H1 (cell line): ENCODE data around the gene PEAK1. TPM values are rescaled to one million over a fixed set of nuclear protein-coding genes. Genes with fewer than 3 reads are reported as not detected.

Experiments used
- CHD7 ChIP-seq: fragments of 300-600 bp; sonication (generic); IDR thresholded peaks from 2 replicates; pipeline ENCODE4 v1.7.1; 2012; ENCODE audit warnings: low read length, moderate library complexity, mild to moderate bottlenecking, inconsistent platforms; ENCODE audit not compliant: insufficient replicate concordance
- JUN ChIP-seq: IDR thresholded peaks from 2 replicates; pipeline ENCODE4 v1.6.1; 2011; ENCODE audit warnings: low read depth, mild to moderate bottlenecking, improper control_type of control experiment, low read length
- RBBP5 ChIP-seq: IDR thresholded peaks from 2 replicates; pipeline ENCODE4 v1.7.1; 2012; ENCODE audit warnings: low read depth, mild to moderate bottlenecking, inconsistent platforms, low read length, moderate library complexity, borderline replicate concordance
- SIRT6 ChIP-seq: IDR thresholded peaks from one replicate; pipeline ENCODE4 v1.7.1; 2012; ENCODE audit warnings: low read length, inconsistent platforms
- SP2 ChIP-seq: IDR thresholded peaks from 2 replicates; pipeline ENCODE4 v1.6.1; 2012; ENCODE audit warnings: mild to moderate bottlenecking, low read length, inconsistent platforms
- SP4 ChIP-seq: IDR thresholded peaks from 2 replicates; pipeline ENCODE4 v1.6.1; 2012; ENCODE audit warnings: low read length, inconsistent platforms
- polyA plus RNA-seq, 7 experiments: library from polyadenylated mRNA; depleted of rRNA in 3 of 7; stranded (reverse) in 5 of 7; unstranded in 2 of 7; fragments of >200 nt in 5 of 7; fragments of 200-250 nt in 2 of 7; gene quantifications; 1 replicate in 5 of 7; 2 replicates in 1 of 7; 4 replicates in 1 of 7; pipeline versions ENCODE4 v1.2.1 to v1.2.3, GENCODE V29; 2011 to 2013; ENCODE audit warnings: missing spikeins in 2 of 7, mixed read lengths in 2 of 7
- total RNA-seq: library from RNA; stranded (reverse); fragmentation: NEBNext Ultra II Directional; extraction: Animal tissue kit (Norgen Biotek cat#: 25700); gene quantifications from 2 replicates; pipeline ENCODE4 v1.2.1, GENCODE V29; 2021

The PEAK1 gene
- total and polyA plus RNA-seq, 2 of the 8 experiments (the other 6 are each of a cell fraction or from before 2014, with no cell fraction given), result 8.8 to 44.8 TPM

DNA sequence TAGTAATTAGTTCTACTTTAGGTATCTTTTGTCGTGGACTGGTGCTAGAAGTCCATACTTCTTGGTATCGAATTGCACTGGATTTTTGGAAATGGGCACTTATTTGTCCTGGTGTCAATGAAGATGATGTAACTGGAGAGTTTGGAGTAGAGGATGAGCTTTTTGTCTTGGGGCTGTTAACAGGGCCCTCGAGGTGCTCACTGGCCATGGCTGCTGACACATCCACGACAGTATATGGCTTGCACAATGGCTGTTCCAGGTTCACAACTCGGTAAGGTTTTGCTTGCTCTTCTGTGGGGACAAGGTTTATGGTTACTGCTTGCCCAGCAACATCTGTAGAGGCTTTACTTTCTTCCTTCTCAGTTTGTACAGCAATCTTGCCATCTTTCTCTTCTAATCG lies 239.6 kb downstream of the PEAK1 start (continued):
- no peak for TF ChIP-seq CHD7
- TF ChIP-seq JUN, result no peak
- TF ChIP-seq RBBP5, result no peak
- no peak for TF ChIP-seq SIRT6
- TF ChIP-seq SP2, result no peak
- no peak for TF ChIP-seq SP4
